Vagina (tissue), 2 donors: ENCODE results near the gene ILF3.

Experiments used
- POLR2AphosphoS5 ChIP-seq, 2 donors: sonication (generic); formaldehyde crosslinking; IDR thresholded peaks; one replicate each; pipeline ENCODE4 v1.9.0; 2017; ENCODE audit warnings: antibody characterized with exemption in 2 of 2, mild to moderate bottlenecking in 2 of 2, low read depth in 1 of 2; ENCODE audit not compliant: insufficient read depth in 1 of 2
- TF ChIP-seq, protein P1 (sequence below), 3 experiments: fragments of 450-650 bp in 2 of 3; fragments of 200-600 bp in 1 of 3; sonication (generic) in 1 of 3; IDR thresholded peaks; one replicate each; pipeline ENCODE4 v1.5.1; 2017 to 2019; ENCODE audit warnings: antibody characterized with exemption in 3 of 3, mild to moderate bottlenecking in 2 of 3, moderate library complexity in 2 of 3

DNA sequence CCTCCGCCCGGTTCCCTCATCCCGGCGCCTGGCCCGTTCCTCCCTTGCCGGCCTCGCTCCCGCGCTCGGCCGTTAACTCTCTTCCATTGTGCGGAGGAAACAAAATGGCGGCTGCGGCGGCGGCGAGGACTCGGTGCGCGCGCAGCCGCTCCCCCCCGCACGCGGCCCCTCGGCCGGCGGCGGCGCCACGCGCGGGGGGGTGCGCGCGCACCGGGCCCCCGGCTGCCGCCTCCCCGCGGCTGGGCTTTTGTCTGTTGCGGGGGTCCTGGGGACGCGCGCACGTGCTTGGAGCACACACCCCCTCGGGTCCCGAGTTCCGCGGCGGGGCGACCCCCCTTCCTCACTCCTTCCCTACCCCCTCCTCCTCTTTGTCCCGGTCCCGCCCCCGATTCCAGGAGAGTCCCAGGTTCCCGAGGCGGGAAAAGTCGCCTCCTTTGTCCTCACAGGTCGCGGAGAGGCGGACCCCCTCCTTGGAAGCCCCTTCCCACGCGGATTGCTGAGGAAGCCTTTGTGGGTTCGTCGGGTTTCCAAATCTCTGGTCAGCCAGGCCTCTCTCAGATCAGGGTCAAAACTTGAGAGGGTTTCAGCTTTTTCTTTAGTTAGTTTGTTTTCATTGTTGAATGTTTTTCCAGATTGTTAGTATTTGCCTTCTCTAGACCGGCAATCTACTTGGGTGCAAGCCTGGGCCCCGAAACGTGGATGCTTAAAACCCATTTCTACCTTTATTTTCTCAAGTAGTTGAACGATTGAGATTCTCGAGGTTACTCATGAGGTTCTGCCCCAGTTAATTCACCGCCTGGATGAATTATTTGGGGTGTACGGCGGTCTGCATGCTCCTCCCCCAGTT, 687 bp downstream of the ILF3 start:
- TF ChIP-seq, protein P1, sequence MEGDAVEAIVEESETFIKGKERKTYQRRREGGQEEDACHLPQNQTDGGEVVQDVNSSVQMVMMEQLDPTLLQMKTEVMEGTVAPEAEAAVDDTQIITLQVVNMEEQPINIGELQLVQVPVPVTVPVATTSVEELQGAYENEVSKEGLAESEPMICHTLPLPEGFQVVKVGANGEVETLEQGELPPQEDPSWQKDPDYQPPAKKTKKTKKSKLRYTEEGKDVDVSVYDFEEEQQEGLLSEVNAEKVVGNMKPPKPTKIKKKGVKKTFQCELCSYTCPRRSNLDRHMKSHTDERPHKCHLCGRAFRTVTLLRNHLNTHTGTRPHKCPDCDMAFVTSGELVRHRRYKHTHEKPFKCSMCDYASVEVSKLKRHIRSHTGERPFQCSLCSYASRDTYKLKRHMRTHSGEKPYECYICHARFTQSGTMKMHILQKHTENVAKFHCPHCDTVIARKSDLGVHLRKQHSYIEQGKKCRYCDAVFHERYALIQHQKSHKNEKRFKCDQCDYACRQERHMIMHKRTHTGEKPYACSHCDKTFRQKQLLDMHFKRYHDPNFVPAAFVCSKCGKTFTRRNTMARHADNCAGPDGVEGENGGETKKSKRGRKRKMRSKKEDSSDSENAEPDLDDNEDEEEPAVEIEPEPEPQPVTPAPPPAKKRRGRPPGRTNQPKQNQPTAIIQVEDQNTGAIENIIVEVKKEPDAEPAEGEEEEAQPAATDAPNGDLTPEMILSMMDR (IDR thresholded peaks at IDR 0.05), result no peak
- TF ChIP-seq POLR2AphosphoS5 (IDR thresholded peaks at IDR 0.05; ENCODE audit: insufficient read depth in 1 of 2, low read depth in 1 of 2), result no peak
